ENCODE results near the gene SPDEF. TPM values are rescaled to one million over a fixed set of nuclear protein-coding genes. Genes with fewer than 3 reads are reported as not detected.

SPDEF gene
- total and polyA plus RNA-seq, 2 experiments from 2014 or later = 0.69 TPM; not detected in 1

DNA sequence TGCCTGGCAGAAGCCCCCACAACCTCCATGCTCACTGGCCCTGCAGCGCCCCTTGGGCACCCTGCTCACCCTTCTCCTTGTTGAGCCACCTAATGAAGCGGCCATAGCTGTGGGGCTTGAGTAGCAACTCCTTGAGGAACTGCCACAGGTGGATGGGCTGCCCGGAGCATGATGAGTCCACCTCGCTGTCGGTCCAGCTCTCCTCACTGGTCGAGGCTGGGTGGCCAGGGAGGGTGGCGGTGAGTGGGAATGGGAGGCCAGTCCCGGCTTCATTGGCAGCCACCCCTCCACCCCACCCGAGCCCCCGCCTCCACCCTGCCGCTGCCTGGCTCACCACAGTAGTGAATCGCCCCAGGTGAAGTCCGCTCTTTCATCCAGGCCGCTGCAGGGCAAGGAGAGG lies 16.9 kb downstream of the SPDEF start (continued):
- TF ChIP-seq EZH2phosphoT487 (IDR thresholded peaks at IDR 0.05; ENCODE audit: unreplicated experiment) (no peak), NANOG (IDR thresholded peaks at IDR 0.05; ENCODE audit: borderline replicate concordance) (no peak), ZNF114 (CRISPR knock-in tag; IDR thresholded peaks at IDR 0.05) (no peak)
- TF ChIP-seq, protein P1, sequence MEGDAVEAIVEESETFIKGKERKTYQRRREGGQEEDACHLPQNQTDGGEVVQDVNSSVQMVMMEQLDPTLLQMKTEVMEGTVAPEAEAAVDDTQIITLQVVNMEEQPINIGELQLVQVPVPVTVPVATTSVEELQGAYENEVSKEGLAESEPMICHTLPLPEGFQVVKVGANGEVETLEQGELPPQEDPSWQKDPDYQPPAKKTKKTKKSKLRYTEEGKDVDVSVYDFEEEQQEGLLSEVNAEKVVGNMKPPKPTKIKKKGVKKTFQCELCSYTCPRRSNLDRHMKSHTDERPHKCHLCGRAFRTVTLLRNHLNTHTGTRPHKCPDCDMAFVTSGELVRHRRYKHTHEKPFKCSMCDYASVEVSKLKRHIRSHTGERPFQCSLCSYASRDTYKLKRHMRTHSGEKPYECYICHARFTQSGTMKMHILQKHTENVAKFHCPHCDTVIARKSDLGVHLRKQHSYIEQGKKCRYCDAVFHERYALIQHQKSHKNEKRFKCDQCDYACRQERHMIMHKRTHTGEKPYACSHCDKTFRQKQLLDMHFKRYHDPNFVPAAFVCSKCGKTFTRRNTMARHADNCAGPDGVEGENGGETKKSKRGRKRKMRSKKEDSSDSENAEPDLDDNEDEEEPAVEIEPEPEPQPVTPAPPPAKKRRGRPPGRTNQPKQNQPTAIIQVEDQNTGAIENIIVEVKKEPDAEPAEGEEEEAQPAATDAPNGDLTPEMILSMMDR (conservative IDR thresholded peaks at IDR 0.05; ENCODE audit: low read depth in 2 of 2) = no peak

- Histone ChIP-seq H3K36me3 (ENCODE audit: insufficient read depth) (no peaks in the 10 kb centered on the region), H3F3A (replicated peaks; ENCODE audit: low read depth) (no peaks in the 10 kb centered on the region), H4K20me1 (replicated peaks; ENCODE audit: insufficient read depth) (no peaks in the 10 kb centered on the region), H3K4me1 (ENCODE audit: insufficient read depth) (no peaks in the 10 kb centered on the region), H3K79me2 (replicated peaks; ENCODE audit: insufficient read depth) (no peaks in the 10 kb centered on the region), H3K4me3 (no peak overlapping the region), H3K4me2 (no peak overlapping the region), H2AFZ (no peak overlapping the region), H3K27ac (ENCODE audit: low read depth) (no peak overlapping the region), H3K9me2 (ENCODE audit: insufficient read depth) (no peaks in the 10 kb centered on the region), H3K27me3 (ENCODE audit: insufficient read depth) (no peaks in the 10 kb centered on the region)
- Mint-ChIP-seq H3K9me3 (no peaks in the 10 kb centered on the region), H3K4me3 (no peak overlapping the region), H3K4me1 (peaks cover 3% of the 10 kb centered on the region; the same call in 2 of the 3 replicates), H3K27me3 (ENCODE audit: insufficient read depth, low read depth, poor library complexity) (peaks cover 12% of the 10 kb centered on the region), H3K36me3 (ENCODE audit: low read depth) (peaks cover 2% of the 10 kb centered on the region; the same call in 1 of the 3 replicates), H3K27ac (no peak overlapping the region)
- TF ChIP-seq, protein P2, sequence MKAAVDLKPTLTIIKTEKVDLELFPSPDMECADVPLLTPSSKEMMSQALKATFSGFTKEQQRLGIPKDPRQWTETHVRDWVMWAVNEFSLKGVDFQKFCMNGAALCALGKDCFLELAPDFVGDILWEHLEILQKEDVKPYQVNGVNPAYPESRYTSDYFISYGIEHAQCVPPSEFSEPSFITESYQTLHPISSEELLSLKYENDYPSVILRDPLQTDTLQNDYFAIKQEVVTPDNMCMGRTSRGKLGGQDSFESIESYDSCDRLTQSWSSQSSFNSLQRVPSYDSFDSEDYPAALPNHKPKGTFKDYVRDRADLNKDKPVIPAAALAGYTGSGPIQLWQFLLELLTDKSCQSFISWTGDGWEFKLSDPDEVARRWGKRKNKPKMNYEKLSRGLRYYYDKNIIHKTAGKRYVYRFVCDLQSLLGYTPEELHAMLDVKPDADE (IDR thresholded peaks at IDR 0.05) = no peak
- no peak for TF ChIP-seq ZNF114 (CRISPR knock-in tag; IDR thresholded peaks at IDR 0.05)
- DNase-seq (ENCODE audit: low spot score) (no peak), ATAC-seq (no peak)
Observed at GRCh38 chr6:34538581-34538980, 17.5 kb downstream of the SPDEF start.

DNA sequence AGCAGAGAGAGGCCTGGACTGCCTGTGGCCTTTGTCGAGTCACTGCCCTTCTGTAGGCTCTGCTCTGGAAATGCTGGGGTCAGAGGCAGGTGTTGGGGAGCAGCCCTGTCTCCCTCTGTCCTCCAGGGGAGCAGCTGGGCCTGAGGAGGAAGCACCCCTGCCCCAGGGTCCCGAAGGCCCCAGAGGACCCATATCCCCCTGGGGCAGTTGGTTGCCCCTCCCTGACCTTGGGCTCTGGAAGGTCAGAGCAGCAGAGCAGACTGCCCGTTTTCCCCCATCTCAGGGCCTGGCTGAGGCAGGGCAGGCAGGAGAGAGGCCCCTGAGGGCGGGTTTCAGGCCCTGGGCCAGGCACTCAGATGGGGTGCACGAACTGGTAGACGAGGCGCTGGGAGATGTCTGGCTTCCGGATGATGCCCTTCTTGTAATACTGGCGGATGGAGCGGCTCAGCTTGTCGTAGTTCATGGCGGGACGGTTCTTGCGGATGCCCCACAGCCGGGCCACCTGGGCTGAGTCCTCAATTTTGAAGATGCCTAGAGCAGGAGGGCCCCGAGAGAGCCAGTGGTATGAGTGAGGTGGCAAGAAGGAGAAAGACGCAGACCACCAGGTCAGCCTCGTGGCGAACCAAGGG lies 18.1 kb downstream of the SPDEF start:
- no peaks in the 10 kb centered on the region for H3F3A ChIP-seq (replicated peaks; ENCODE audit: low read depth)
- H3K4me3 ChIP-seq = no peak overlapping the region
- H3K27ac Mint-ChIP-seq = no peak overlapping the region
- H3K27me3 ChIP-seq (ENCODE audit: insufficient read depth) = no peaks in the 10 kb centered on the region
- peaks cover 2% of the 10 kb centered on the region; the same call in 1 of the 3 replicates for H3K36me3 Mint-ChIP-seq (ENCODE audit: low read depth)
- H4K20me1 ChIP-seq (replicated peaks; ENCODE audit: insufficient read depth) = no peaks in the 10 kb centered on the region
- no peak for DNase-seq (ENCODE audit: low spot score)
- no peak overlapping the region for H2AFZ ChIP-seq
- H3K4me2 ChIP-seq = no peak overlapping the region
- no peaks in the 10 kb centered on the region for H3K9me3 Mint-ChIP-seq
- H3K27me3 Mint-ChIP-seq (ENCODE audit: insufficient read depth, low read depth, poor library complexity) = peaks cover 8% of the 10 kb centered on the region
- no peaks in the 10 kb centered on the region for H3K36me3 ChIP-seq (ENCODE audit: insufficient read depth)
- peaks cover 3% of the 10 kb centered on the region; the same call in 2 of the 3 replicates for H3K4me1 Mint-ChIP-seq
- H3K27ac ChIP-seq (ENCODE audit: low read depth) = no peak overlapping the region
- H3K9me2 ChIP-seq (ENCODE audit: insufficient read depth) = no peaks in the 10 kb centered on the region
- peak; percentile 14; the same call in 2 of the 3 replicates for ATAC-seq
- H3K79me2 ChIP-seq (replicated peaks; ENCODE audit: insufficient read depth) = no peaks in the 10 kb centered on the region
- no peaks in the 10 kb centered on the region for H3K4me1 ChIP-seq (ENCODE audit: insufficient read depth)
- no peak overlapping the region for H3K4me3 Mint-ChIP-seq
- TF ChIP-seq, protein P3, sequence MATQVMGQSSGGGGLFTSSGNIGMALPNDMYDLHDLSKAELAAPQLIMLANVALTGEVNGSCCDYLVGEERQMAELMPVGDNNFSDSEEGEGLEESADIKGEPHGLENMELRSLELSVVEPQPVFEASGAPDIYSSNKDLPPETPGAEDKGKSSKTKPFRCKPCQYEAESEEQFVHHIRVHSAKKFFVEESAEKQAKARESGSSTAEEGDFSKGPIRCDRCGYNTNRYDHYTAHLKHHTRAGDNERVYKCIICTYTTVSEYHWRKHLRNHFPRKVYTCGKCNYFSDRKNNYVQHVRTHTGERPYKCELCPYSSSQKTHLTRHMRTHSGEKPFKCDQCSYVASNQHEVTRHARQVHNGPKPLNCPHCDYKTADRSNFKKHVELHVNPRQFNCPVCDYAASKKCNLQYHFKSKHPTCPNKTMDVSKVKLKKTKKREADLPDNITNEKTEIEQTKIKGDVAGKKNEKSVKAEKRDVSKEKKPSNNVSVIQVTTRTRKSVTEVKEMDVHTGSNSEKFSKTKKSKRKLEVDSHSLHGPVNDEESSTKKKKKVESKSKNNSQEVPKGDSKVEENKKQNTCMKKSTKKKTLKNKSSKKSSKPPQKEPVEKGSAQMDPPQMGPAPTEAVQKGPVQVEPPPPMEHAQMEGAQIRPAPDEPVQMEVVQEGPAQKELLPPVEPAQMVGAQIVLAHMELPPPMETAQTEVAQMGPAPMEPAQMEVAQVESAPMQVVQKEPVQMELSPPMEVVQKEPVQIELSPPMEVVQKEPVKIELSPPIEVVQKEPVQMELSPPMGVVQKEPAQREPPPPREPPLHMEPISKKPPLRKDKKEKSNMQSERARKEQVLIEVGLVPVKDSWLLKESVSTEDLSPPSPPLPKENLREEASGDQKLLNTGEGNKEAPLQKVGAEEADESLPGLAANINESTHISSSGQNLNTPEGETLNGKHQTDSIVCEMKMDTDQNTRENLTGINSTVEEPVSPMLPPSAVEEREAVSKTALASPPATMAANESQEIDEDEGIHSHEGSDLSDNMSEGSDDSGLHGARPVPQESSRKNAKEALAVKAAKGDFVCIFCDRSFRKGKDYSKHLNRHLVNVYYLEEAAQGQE (IDR thresholded peaks at IDR 0.05; ENCODE audit: unreplicated experiment) = no peak
- TF ChIP-seq CREB1 (CRISPR knock-in tag; IDR thresholded peaks at IDR 0.05; ENCODE audit: low read depth) = no peak
- no peak for TF ChIP-seq POLR2AphosphoS5 (IDR thresholded peaks at IDR 0.05; ENCODE audit: low read depth)
- TF ChIP-seq ZNF114 (CRISPR knock-in tag; IDR thresholded peaks at IDR 0.05) = no peak
- TF ChIP-seq, protein P2 (IDR thresholded peaks at IDR 0.05) = no peak
- TF ChIP-seq EZH2 (IDR thresholded peaks at IDR 0.05; ENCODE audit: low read depth, unreplicated experiment) = no peak
- TF ChIP-seq, protein P1 (conservative IDR thresholded peaks at IDR 0.05; ENCODE audit: low read depth in 2 of 2) = no peak
- TF ChIP-seq JUNB (IDR thresholded peaks at IDR 0.05; ENCODE audit: unreplicated experiment) = no peak
- no peak for TF ChIP-seq NANOG (IDR thresholded peaks at IDR 0.05; ENCODE audit: borderline replicate concordance)
- no peak for TF ChIP-seq STAT1 (IDR thresholded peaks at IDR 0.05; ENCODE audit: unreplicated experiment)
